Measurements from ENCODE around the gene TBC1D8B.

DNA sequence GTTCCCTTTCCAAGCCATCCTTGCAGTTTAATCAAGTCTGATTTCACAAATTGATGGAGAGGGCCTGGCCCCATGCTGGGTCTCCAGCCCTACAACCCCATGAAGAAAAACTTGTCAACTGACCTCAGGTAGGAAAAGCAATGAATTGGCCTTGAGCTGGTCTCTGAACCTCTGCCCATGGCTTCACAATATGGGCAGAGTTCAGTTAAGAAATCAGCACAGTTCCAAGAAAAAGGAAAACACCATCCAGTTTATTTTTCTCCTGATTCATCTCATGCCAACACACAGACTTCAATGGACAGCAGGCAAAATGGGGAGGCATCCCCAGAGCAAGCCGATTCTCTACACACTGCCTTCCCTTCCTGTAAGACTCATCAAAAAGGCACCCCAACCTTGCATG lies 97.4 kb downstream of the TBC1D8B start:
- TF ChIP-seq POLR2A (IDR thresholded peaks at IDR 0.05) (no peak), POLR2AphosphoS5 (IDR thresholded peaks at IDR 0.05) (no peak), EP300 (IDR thresholded peaks at IDR 0.05) (no peak)
- TF ChIP-seq, protein P1, sequence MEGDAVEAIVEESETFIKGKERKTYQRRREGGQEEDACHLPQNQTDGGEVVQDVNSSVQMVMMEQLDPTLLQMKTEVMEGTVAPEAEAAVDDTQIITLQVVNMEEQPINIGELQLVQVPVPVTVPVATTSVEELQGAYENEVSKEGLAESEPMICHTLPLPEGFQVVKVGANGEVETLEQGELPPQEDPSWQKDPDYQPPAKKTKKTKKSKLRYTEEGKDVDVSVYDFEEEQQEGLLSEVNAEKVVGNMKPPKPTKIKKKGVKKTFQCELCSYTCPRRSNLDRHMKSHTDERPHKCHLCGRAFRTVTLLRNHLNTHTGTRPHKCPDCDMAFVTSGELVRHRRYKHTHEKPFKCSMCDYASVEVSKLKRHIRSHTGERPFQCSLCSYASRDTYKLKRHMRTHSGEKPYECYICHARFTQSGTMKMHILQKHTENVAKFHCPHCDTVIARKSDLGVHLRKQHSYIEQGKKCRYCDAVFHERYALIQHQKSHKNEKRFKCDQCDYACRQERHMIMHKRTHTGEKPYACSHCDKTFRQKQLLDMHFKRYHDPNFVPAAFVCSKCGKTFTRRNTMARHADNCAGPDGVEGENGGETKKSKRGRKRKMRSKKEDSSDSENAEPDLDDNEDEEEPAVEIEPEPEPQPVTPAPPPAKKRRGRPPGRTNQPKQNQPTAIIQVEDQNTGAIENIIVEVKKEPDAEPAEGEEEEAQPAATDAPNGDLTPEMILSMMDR (IDR thresholded peaks at IDR 0.05) = no peak

All from suprapubic skin (tissue), 4 donors.